ENCODE results near the gene MARK3. TPM values are rescaled to one million over a fixed set of nuclear protein-coding genes. Genes with fewer than 3 reads are reported as not detected.

MARK3 gene
- total and polyA plus RNA-seq, 2 donors (not counting 1 experiment from before 2014, with no cell fraction given): 73.0 to 142 TPM

GRCh38 chr14:103401223-103402214 is 16.3 kb downstream of the MARK3 start:
- H3K9me3 Mint-ChIP-seq (ENCODE audit: insufficient read depth): no peaks in the 10 kb centered on the region
- Histone ChIP-seq H3K27ac (ENCODE audit: low read length in 2 of 2) (peak overlapping the region in 1 of 2 donors; percentile 5), H3K9me3 (ENCODE audit: control extremely low read depth in 1 of 3, control insufficient read depth in 2 of 3, insufficient read depth in 1 of 3, low read length in 2 of 3) (no peaks in the 10 kb centered on the region), H2AFZ (ENCODE audit: insufficient read depth, low read depth, low read length, poor library complexity, severe bottlenecking) (no peak overlapping the region), H3K36me3 (replicated peaks in 1 of 2; ENCODE audit: control extremely low read depth in 1 of 2, control insufficient read depth in 1 of 2, extremely low read depth in 1 of 2, insufficient read depth in 2 of 2, low read length in 1 of 2) (peaks cover 0 to 8% of the 10 kb centered on the region in 2 experiments), H3K4me2 (replicated peaks; ENCODE audit: low read depth, low read length, poor library complexity, severe bottlenecking) (peak overlapping the region; percentile 34), H3K9ac (ENCODE audit: low read length) (peak overlapping the region; percentile 3), H3K4me1 (ENCODE audit: control insufficient read depth in 2 of 2, insufficient read depth in 2 of 2, low read length in 2 of 2) (peaks cover 23 to 29% of the 10 kb centered on the region in 2 donors), H3K27me3 (replicated peaks in 1 of 4; ENCODE audit: control extremely low read depth in 1 of 4, control insufficient read depth in 3 of 4, insufficient read depth in 4 of 4, low read length in 3 of 4) (no peaks in the 10 kb centered on the region), H3K79me2 (ENCODE audit: control insufficient read depth, insufficient read depth, low read length) (peaks cover 93% of the 10 kb centered on the region), H3K4me3 (ENCODE audit: control extremely low read depth in 1 of 5, extremely low read depth in 1 of 5, insufficient read depth in 1 of 5, low read depth in 2 of 5, low read length in 4 of 5) (no peak overlapping the region), H4K20me1 (ENCODE audit: control insufficient read depth, insufficient read depth, low read length, poor library complexity, severe bottlenecking) (peaks cover 83% of the 10 kb centered on the region)
- CTCF ChIA-PET: interaction anchor here (6.1 kb wide), 1 partner anchor 9 kb away, joined by 43 read pairs; no protein-coding TSS in a partner anchor
- POLR2A ChIA-PET: no interaction called here
- no peak overlapping the region for H3K27ac Mint-ChIP-seq
- WGBS (ENCODE audit: insufficient coverage): 77% methylated on average over 7 of the region's 10 CpGs
- H3K4me3 Mint-ChIP-seq: peak overlapping the region; percentile 32
- intact Hi-C loops (cut with micrococcal nuclease): no loop called here
- peaks cover 54% of the 10 kb centered on the region for H3K4me1 Mint-ChIP-seq
- TF ChIP-seq EZH2 (IDR thresholded peaks at IDR 0.05; ENCODE audit: borderline replicate concordance, insufficient read depth, low read depth, low read length, poor library complexity, severe bottlenecking): no peak
- TF ChIP-seq, protein P1, sequence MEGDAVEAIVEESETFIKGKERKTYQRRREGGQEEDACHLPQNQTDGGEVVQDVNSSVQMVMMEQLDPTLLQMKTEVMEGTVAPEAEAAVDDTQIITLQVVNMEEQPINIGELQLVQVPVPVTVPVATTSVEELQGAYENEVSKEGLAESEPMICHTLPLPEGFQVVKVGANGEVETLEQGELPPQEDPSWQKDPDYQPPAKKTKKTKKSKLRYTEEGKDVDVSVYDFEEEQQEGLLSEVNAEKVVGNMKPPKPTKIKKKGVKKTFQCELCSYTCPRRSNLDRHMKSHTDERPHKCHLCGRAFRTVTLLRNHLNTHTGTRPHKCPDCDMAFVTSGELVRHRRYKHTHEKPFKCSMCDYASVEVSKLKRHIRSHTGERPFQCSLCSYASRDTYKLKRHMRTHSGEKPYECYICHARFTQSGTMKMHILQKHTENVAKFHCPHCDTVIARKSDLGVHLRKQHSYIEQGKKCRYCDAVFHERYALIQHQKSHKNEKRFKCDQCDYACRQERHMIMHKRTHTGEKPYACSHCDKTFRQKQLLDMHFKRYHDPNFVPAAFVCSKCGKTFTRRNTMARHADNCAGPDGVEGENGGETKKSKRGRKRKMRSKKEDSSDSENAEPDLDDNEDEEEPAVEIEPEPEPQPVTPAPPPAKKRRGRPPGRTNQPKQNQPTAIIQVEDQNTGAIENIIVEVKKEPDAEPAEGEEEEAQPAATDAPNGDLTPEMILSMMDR (IDR thresholded peaks at IDR 0.05): no peak
- ATAC-seq (ENCODE audit: low read depth) (peak; percentile 31), DNase-seq (no peak)
- H3K27me3 Mint-ChIP-seq: no peaks in the 10 kb centered on the region

DNA sequence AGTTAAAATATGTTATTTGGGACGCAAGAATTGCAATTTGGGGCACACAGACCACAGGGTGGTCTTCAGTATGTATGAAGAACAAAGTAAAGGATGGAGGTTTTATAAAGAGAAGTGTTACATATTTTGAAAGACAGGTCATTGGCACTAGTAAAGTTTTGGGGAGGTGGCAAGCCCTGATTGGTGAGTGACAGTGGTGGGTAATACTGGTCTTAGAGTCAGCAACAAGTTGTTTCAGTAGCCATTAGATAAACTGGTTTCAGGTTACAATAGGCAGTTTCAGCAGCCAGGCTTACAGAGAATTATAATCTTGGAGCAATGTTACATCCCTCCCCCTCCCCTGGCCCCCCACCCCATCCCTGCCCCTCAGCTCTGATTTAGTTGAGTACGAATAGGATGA is 17.5 kb downstream of the MARK3 start:
- ChIA-PET CTCF (interaction anchor here (6.1 kb wide), 1 partner anchor 10 kb away, joined by 43 read pairs; no protein-coding TSS in a partner anchor), POLR2A (interaction anchor here (0.7 kb wide), 1 partner anchor 46 kb away, joined by 6 read pairs; no protein-coding TSS in a partner anchor)
- Mint-ChIP-seq H3K27ac (peak overlapping the region; percentile 12), H3K4me1 (peaks cover 48% of the 10 kb centered on the region), H3K4me3 (no peak overlapping the region), H3K9me3 (ENCODE audit: insufficient read depth) (no peaks in the 10 kb centered on the region), H3K27me3 (no peaks in the 10 kb centered on the region)
- H4K20me1 ChIP-seq (ENCODE audit: control insufficient read depth, insufficient read depth, low read length, poor library complexity, severe bottlenecking): peaks cover 77% of the 10 kb centered on the region
- no peak for TF ChIP-seq EZH2 (IDR thresholded peaks at IDR 0.05; ENCODE audit: borderline replicate concordance, insufficient read depth, low read depth, low read length, poor library complexity, severe bottlenecking)
- TF ChIP-seq, protein P1 (IDR thresholded peaks at IDR 0.05): no peak
- no peak overlapping the region for H3K4me2 ChIP-seq (replicated peaks; ENCODE audit: low read depth, low read length, poor library complexity, severe bottlenecking)
- no peaks in the 10 kb centered on the region for H3K27me3 ChIP-seq (replicated peaks in 1 of 4; ENCODE audit: control extremely low read depth in 1 of 4, control insufficient read depth in 3 of 4, insufficient read depth in 4 of 4, low read length in 3 of 4)
- ATAC-seq (ENCODE audit: low read depth) (no peak), DNase-seq (no peak)
- H3K4me1 ChIP-seq (ENCODE audit: control insufficient read depth in 2 of 2, insufficient read depth in 2 of 2, low read length in 2 of 2): peaks cover 20 to 29% of the 10 kb centered on the region in 2 donors
- intact Hi-C loops (cut with micrococcal nuclease): no loop called here
- peaks cover 93% of the 10 kb centered on the region for H3K79me2 ChIP-seq (ENCODE audit: control insufficient read depth, insufficient read depth, low read length)
- H3K36me3 ChIP-seq (replicated peaks in 1 of 2; ENCODE audit: control extremely low read depth in 1 of 2, control insufficient read depth in 1 of 2, extremely low read depth in 1 of 2, insufficient read depth in 2 of 2, low read length in 1 of 2): peaks cover 0 to 13% of the 10 kb centered on the region in 2 experiments
- no peak overlapping the region for H2AFZ ChIP-seq (ENCODE audit: insufficient read depth, low read depth, low read length, poor library complexity, severe bottlenecking)
- H3K4me3 ChIP-seq (ENCODE audit: control extremely low read depth in 1 of 5, extremely low read depth in 1 of 5, insufficient read depth in 1 of 5, low read depth in 2 of 5, low read length in 4 of 5): no peak overlapping the region
- 100% methylated on average over 1 of the region's 2 CpGs for WGBS (ENCODE audit: insufficient coverage)
- H3K9me3 ChIP-seq (ENCODE audit: control extremely low read depth in 1 of 3, control insufficient read depth in 2 of 3, insufficient read depth in 1 of 3, low read length in 2 of 3): no peaks in the 10 kb centered on the region
- H3K27ac ChIP-seq (ENCODE audit: low read length in 2 of 2): no peak overlapping the region
- H3K9ac ChIP-seq (ENCODE audit: low read length): no peak overlapping the region

Measured in B cell (primary cell).